ENCODE measurements around the gene TSPAN5.

Gene TSPAN5

GRCh38 chr4:98584265-98584664 lies 74.1 kb downstream of the TSPAN5 start:
- no peak for TF ChIP-seq CTCF (conservative IDR thresholded peaks at IDR 0.05)
- peak overlapping the region; percentile 42 for H3K27ac ChIP-seq

- H3K27ac ChIP-seq: no peak overlapping the region
- no peak for TF ChIP-seq CTCF (conservative IDR thresholded peaks at IDR 0.05)
These were observed 75.1 kb downstream of the TSPAN5 start for GRCh38 chr4:98583265-98583664.

GRCh38 chr4:98581126-98581525 lies 77.3 kb downstream of the TSPAN5 start:
- no peak for TF ChIP-seq CTCF (conservative IDR thresholded peaks at IDR 0.05)
- H3K27ac ChIP-seq: no peak overlapping the region

- no peak overlapping the region for H3K27ac ChIP-seq
- no peak for TF ChIP-seq CTCF (conservative IDR thresholded peaks at IDR 0.05)
These were observed 80.5 kb downstream of the TSPAN5 start for GRCh38 chr4:98577956-98578355.

- TF ChIP-seq CTCF (conservative IDR thresholded peaks at IDR 0.05): no peak
- peak overlapping the region; percentile 75 for H3K27ac ChIP-seq
These were observed 83.6 kb downstream of the TSPAN5 start for GRCh38 chr4:98574816-98575215.

GRCh38 chr4:98573791-98574190 lies 84.6 kb downstream of the TSPAN5 start:
- no peak for TF ChIP-seq CTCF (conservative IDR thresholded peaks at IDR 0.05)
- peak overlapping the region; percentile 75 for H3K27ac ChIP-seq

- H3K27ac ChIP-seq: peak overlapping the region; percentile 75
- TF ChIP-seq CTCF (conservative IDR thresholded peaks at IDR 0.05): no peak
These were observed 85.7 kb downstream of the TSPAN5 start for GRCh38 chr4:98572697-98573096.

All from VCaP (cell line).